Measurements from ENCODE around the gene ZP4. TPM values are rescaled to one million over a fixed set of nuclear protein-coding genes. Genes with fewer than 3 reads are reported as not detected.

Gene ZP4
- total and polyA plus RNA-seq, 10 donors: not detected

DNA sequence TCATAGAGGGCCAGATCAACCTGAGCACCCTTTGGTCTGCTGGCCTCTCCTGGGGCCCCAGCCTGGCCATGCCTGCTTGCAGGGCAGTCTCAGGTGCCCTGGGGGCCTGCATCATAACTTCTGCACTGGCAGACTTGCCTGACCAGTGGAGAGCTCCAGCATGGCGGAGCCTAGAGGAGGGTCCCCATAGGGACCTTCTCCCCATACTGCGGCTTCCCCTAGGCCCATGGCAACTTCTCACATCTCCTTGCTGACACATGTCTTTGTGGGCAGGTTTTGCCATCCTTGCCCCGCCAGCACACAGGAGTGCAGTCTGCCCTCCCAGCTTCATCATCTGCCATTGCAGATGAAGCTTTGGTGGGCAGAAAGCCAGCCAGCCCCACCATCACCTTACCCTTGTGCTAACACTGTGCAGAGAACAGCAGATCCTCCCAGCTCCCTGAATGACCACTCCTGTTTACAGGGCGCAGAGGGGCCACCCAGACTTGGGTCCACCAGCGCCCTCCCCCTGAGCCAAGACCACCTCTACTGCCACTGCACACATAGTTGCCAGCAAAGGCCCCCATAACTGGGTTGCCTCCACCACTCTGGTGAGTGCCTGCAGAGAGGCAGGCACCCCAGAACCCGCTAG is 51.7 kb downstream of the ZP4 start:
- DNase-seq: no peak
- no peak overlapping the region for H3K4me3 ChIP-seq
- no peaks in the 10 kb centered on the region for H3K36me3 ChIP-seq
- WGBS, 5 donors: 86 to 96% (median 93%) methylated on average over 3 to 6 of the region's 6 CpGs
- H3K4me1 ChIP-seq: no peaks in the 10 kb centered on the region
- H3K27me3 ChIP-seq (replicated peaks in 1 of 7): no peaks in the 10 kb centered on the region
- no peak overlapping the region for H3K27ac ChIP-seq
- TF ChIP-seq POLR2A (IDR thresholded peaks at IDR 0.05) (no peak), POLR2AphosphoS5 (IDR thresholded peaks at IDR 0.05) (no peak)
- TF ChIP-seq, protein P1, sequence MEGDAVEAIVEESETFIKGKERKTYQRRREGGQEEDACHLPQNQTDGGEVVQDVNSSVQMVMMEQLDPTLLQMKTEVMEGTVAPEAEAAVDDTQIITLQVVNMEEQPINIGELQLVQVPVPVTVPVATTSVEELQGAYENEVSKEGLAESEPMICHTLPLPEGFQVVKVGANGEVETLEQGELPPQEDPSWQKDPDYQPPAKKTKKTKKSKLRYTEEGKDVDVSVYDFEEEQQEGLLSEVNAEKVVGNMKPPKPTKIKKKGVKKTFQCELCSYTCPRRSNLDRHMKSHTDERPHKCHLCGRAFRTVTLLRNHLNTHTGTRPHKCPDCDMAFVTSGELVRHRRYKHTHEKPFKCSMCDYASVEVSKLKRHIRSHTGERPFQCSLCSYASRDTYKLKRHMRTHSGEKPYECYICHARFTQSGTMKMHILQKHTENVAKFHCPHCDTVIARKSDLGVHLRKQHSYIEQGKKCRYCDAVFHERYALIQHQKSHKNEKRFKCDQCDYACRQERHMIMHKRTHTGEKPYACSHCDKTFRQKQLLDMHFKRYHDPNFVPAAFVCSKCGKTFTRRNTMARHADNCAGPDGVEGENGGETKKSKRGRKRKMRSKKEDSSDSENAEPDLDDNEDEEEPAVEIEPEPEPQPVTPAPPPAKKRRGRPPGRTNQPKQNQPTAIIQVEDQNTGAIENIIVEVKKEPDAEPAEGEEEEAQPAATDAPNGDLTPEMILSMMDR (IDR thresholded peaks at IDR 0.05 in 8 of 11, conservative IDR thresholded peaks at IDR 0.05 in 3 of 11): no peak
- intact Hi-C loops (cut with DNase I; ENCODE audit: low total_unique reads): no loop called here
- H3K9me3 ChIP-seq: peaks cover 0 to 25% (median 0%) of the 10 kb centered on the region in 8 donors

DNA sequence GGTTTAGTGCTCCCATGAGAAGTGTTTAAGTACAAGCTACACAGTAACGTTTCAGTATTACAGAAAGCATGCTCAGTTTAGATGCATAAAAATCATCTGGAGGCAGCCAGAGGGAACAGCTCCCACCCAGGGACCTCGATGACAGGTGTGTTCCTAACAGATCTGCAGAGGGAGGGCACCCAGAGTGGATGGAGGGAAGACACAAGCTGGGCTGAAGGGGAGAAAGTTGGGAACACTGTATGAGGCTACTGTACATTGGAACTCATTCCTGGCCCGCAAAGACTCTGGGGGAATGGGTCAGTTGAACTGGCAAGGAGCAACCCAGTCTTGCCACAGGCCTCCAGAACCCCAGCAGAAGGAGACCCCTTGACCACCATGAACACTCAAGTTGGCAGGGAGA is 52.4 kb downstream of the ZP4 start:
- no peak overlapping the region for H3K27ac ChIP-seq
- intact Hi-C loops (cut with DNase I; ENCODE audit: low total_unique reads): no loop called here
- H3K36me3 ChIP-seq: no peaks in the 10 kb centered on the region
- H3K4me3 ChIP-seq: no peak overlapping the region
- TF ChIP-seq POLR2A (IDR thresholded peaks at IDR 0.05) (no peak), POLR2AphosphoS5 (IDR thresholded peaks at IDR 0.05) (no peak)
- TF ChIP-seq, protein P1 (IDR thresholded peaks at IDR 0.05 in 8 of 11, conservative IDR thresholded peaks at IDR 0.05 in 3 of 11): no peak
- no peak for DNase-seq
- H3K27me3 ChIP-seq (replicated peaks in 1 of 7): no peaks in the 10 kb centered on the region
- no peaks in the 10 kb centered on the region for H3K4me1 ChIP-seq
- 37 to 73% (median 55%) methylated on average over 3 of the region's 3 CpGs for WGBS, 5 donors
- H3K9me3 ChIP-seq: peaks cover 0 to 18% (median 0%) of the 10 kb centered on the region in 8 donors

DNA sequence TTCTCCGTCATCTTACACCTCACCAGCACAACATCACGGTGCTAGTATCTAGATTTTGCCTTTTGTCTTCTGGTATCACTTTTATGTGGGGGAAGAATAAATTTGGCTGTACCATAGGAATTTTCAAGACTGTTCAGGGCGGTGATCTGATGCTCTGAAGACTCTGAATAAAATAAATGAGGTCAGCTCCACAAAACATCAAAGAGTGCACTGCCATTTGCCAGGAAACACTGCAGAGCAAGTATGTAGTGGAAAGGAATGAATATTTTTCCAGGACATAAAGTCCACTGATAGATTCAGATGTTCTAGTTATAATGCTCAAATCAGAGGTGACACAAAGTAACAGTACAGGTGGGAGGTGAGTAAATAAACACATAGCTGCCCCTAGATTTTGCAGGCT is 56.3 kb downstream of the ZP4 start:
- 82 to 90% (median 84%) methylated on average over 3 of the region's 3 CpGs for WGBS, 5 donors
- H3K9me3 ChIP-seq: peaks cover 0 to 7% (median 0%) of the 10 kb centered on the region in 8 donors
- H3K27ac ChIP-seq: no peak overlapping the region
- H3K27me3 ChIP-seq (replicated peaks in 1 of 7): no peaks in the 10 kb centered on the region
- intact Hi-C loops (cut with DNase I; ENCODE audit: low total_unique reads): no loop called here
- TF ChIP-seq POLR2AphosphoS5 (IDR thresholded peaks at IDR 0.05) (no peak), POLR2A (IDR thresholded peaks at IDR 0.05) (no peak)
- TF ChIP-seq, protein P1 (IDR thresholded peaks at IDR 0.05 in 8 of 11, conservative IDR thresholded peaks at IDR 0.05 in 3 of 11): no peak
- H3K36me3 ChIP-seq: no peaks in the 10 kb centered on the region
- H3K4me1 ChIP-seq: no peaks in the 10 kb centered on the region
- no peak for DNase-seq
- no peak overlapping the region for H3K4me3 ChIP-seq

DNA sequence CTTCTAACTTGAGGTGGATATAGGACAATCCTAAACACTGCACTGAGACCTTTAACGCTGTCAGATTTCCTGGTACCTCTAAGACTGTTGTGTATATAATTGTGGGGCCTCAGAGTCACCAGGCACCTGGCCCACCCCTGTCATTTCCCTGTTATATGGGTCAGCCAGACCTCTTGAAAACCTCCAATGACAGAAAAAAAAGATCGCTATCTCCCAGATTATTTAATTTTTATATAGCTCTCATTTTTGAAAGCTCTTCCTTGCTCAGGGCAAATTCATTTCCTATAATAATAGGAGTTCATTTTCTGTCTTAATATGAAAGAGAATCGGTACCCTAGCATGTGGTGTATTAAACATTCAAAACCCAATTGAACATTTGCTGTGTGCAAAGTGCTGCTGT is 56.7 kb downstream of the ZP4 start:
- WGBS, 5 donors: 78 to 91% (median 85%) methylated on average over 3 of the region's 3 CpGs
- DNase-seq: no peak
- Histone ChIP-seq H3K4me3 (no peak overlapping the region), H3K9me3 (peaks cover 0 to 3% (median 0%) of the 10 kb centered on the region in 8 donors), H3K27ac (no peak overlapping the region), H3K27me3 (replicated peaks in 1 of 7) (no peaks in the 10 kb centered on the region), H3K4me1 (no peaks in the 10 kb centered on the region), H3K36me3 (no peaks in the 10 kb centered on the region)
- TF ChIP-seq POLR2AphosphoS5 (IDR thresholded peaks at IDR 0.05) (no peak), POLR2A (IDR thresholded peaks at IDR 0.05) (no peak)
- TF ChIP-seq, protein P1 (IDR thresholded peaks at IDR 0.05 in 8 of 11, conservative IDR thresholded peaks at IDR 0.05 in 3 of 11): no peak
- intact Hi-C loops (cut with DNase I; ENCODE audit: low total_unique reads): no loop called here
